GM12878 (cell line): Measurements from ENCODE around the gene COL11A2.

Source experiments
- CEBPB ChIP-seq, 2 experiments: fragments of 150-350 bp in 1 of 2; IDR thresholded peaks; 2 replicates each; pipeline ENCODE4 v1.6.1; 2012 to 2014; ENCODE audit warnings: low read depth in 2 of 2, low read length in 2 of 2, borderline replicate concordance in 1 of 2, inconsistent platforms in 1 of 2
- EGR1 ChIP-seq, 2 experiments: IDR thresholded peaks; 1 replicate in 1 of 2; 2 replicates in 1 of 2; pipeline ENCODE4 v1.6.1; 2011 to 2012; ENCODE audit warnings: low read depth in 2 of 2, low read length in 2 of 2, borderline replicate concordance in 1 of 2, mild to moderate bottlenecking in 1 of 2, moderate library complexity in 1 of 2
- ESRRA ChIP-seq: IDR thresholded peaks from 2 replicates; pipeline ENCODE4 v1.6.1; 2012; ENCODE audit warnings: mild to moderate bottlenecking, low read length, improper control_type of control experiment
- HDAC2 ChIP-seq: fragments of 200-600 bp; sonication (generic); IDR thresholded peaks from 2 replicates; pipeline ENCODE4 v1.6.1; 2017
- MYC ChIP-seq: IDR thresholded peaks from 2 replicates; pipeline ENCODE4 v1.6.1; 2011; ENCODE audit warnings: mild to moderate bottlenecking, low read length, moderate library complexity, inconsistent platforms; ENCODE audit not compliant: insufficient read depth, insufficient replicate concordance, insufficient read length, severe bottlenecking
- POLR2AphosphoS2 ChIP-seq: IDR thresholded peaks from 2 replicates; pipeline ENCODE4 v1.6.1; 2011; ENCODE audit warnings: low read depth, mild to moderate bottlenecking, low read length, improper control_type of control experiment, moderate library complexity
- POLR2AphosphoS5 ChIP-seq: IDR thresholded peaks from 2 replicates; pipeline ENCODE4 v1.6.1; 2011; ENCODE audit warnings: mild to moderate bottlenecking, low read length, inconsistent platforms
- RUNX3 ChIP-seq: IDR thresholded peaks from 2 replicates; pipeline ENCODE4 v1.6.1; 2012; ENCODE audit warnings: low read length, inconsistent platforms
- TCF3 ChIP-seq: IDR thresholded peaks from 2 replicates; pipeline ENCODE4 v1.6.1; 2012; ENCODE audit warnings: low read depth, mild to moderate bottlenecking, low read length, borderline replicate concordance; ENCODE audit not compliant: insufficient read depth
- YBX1 ChIP-seq: fragments of 450-650 bp; IDR thresholded peaks from 2 replicates; pipeline ENCODE4 v1.6.1; 2016; ENCODE audit warnings: antibody characterized with exemption
- TF ChIP-seq, protein P1 (sequence below): IDR thresholded peaks from 2 replicates; pipeline ENCODE4 v1.6.1; 2012; ENCODE audit warnings: mild to moderate bottlenecking, low read depth, low read length
- TF ChIP-seq, protein P2 (sequence below): fragments of 450-650 bp; IDR thresholded peaks from 2 replicates; pipeline ENCODE4 v1.6.1; 2016; ENCODE audit warnings: mild to moderate bottlenecking, moderate library complexity, borderline replicate concordance
- TF ChIP-seq, protein P3 (sequence below), 3 experiments: IDR thresholded peaks in 2 of 3; conservative IDR thresholded peaks in 1 of 3; 2 replicates each; pipeline ENCODE4 v1.5.1; 2011; ENCODE audit warnings: low read depth in 3 of 3, low read length in 3 of 3, mild to moderate bottlenecking in 3 of 3, control low read depth in 2 of 3, moderate library complexity in 2 of 3, inconsistent platforms in 1 of 3, mixed read lengths in 1 of 3; ENCODE audit not compliant: control insufficient read depth in 2 of 3, insufficient read depth in 1 of 3; ENCODE audit errors: extremely low read depth in 1 of 3

DNA sequence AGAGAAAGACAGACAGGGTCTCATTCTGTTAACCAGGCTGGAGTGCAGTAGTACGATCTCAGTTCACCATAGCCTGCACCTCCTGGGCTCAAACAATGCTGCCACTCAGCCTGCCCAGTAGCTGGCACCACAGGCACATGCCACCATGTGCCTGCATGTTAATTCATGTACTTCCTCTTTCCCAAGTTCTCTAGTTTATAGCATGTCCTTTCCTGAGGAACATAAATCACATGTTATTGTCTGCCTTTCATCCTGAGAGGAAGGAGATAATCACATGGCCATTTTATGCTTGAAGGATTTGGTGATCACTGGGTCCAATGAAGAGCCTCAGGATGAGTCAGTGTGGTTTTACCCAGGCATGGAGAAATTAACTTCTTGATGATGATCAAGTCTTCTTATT, 47.9 kb downstream of the COL11A2 start:
- TF ChIP-seq YBX1 (no peak), ESRRA (no peak), TCF3 (no peak), CEBPB (IDR thresholded peaks at IDR 0.05; ENCODE audit: borderline replicate concordance in 1 of 2, low read depth in 2 of 2, low read length in 2 of 2) (no peak), RUNX3 (peak; percentile 32), HDAC2 (no peak), POLR2AphosphoS5 (no peak), EGR1 (IDR thresholded peaks at IDR 0.05; ENCODE audit: borderline replicate concordance in 1 of 2, low read depth in 2 of 2, low read length in 2 of 2) (no peak), POLR2AphosphoS2 (no peak), MYC (no peak)
- TF ChIP-seq, protein P1, sequence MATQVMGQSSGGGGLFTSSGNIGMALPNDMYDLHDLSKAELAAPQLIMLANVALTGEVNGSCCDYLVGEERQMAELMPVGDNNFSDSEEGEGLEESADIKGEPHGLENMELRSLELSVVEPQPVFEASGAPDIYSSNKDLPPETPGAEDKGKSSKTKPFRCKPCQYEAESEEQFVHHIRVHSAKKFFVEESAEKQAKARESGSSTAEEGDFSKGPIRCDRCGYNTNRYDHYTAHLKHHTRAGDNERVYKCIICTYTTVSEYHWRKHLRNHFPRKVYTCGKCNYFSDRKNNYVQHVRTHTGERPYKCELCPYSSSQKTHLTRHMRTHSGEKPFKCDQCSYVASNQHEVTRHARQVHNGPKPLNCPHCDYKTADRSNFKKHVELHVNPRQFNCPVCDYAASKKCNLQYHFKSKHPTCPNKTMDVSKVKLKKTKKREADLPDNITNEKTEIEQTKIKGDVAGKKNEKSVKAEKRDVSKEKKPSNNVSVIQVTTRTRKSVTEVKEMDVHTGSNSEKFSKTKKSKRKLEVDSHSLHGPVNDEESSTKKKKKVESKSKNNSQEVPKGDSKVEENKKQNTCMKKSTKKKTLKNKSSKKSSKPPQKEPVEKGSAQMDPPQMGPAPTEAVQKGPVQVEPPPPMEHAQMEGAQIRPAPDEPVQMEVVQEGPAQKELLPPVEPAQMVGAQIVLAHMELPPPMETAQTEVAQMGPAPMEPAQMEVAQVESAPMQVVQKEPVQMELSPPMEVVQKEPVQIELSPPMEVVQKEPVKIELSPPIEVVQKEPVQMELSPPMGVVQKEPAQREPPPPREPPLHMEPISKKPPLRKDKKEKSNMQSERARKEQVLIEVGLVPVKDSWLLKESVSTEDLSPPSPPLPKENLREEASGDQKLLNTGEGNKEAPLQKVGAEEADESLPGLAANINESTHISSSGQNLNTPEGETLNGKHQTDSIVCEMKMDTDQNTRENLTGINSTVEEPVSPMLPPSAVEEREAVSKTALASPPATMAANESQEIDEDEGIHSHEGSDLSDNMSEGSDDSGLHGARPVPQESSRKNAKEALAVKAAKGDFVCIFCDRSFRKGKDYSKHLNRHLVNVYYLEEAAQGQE: no peak
- TF ChIP-seq, protein P2, sequence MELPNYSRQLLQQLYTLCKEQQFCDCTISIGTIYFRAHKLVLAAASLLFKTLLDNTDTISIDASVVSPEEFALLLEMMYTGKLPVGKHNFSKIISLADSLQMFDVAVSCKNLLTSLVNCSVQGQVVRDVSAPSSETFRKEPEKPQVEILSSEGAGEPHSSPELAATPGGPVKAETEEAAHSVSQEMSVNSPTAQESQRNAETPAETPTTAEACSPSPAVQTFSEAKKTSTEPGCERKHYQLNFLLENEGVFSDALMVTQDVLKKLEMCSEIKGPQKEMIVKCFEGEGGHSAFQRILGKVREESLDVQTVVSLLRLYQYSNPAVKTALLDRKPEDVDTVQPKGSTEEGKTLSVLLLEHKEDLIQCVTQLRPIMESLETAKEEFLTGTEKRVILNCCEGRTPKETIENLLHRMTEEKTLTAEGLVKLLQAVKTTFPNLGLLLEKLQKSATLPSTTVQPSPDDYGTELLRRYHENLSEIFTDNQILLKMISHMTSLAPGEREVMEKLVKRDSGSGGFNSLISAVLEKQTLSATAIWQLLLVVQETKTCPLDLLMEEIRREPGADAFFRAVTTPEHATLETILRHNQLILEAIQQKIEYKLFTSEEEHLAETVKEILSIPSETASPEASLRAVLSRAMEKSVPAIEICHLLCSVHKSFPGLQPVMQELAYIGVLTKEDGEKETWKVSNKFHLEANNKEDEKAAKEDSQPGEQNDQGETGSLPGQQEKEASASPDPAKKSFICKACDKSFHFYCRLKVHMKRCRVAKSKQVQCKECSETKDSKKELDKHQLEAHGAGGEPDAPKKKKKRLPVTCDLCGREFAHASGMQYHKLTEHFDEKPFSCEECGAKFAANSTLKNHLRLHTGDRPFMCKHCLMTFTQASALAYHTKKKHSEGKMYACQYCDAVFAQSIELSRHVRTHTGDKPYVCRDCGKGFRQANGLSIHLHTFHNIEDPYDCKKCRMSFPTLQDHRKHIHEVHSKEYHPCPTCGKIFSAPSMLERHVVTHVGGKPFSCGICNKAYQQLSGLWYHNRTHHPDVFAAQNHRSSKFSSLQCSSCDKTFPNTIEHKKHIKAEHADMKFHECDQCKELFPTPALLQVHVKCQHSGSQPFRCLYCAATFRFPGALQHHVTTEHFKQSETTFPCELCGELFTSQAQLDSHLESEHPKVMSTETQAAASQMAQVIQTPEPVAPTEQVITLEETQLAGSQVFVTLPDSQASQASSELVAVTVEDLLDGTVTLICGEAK: no peak
- TF ChIP-seq, protein P3, sequence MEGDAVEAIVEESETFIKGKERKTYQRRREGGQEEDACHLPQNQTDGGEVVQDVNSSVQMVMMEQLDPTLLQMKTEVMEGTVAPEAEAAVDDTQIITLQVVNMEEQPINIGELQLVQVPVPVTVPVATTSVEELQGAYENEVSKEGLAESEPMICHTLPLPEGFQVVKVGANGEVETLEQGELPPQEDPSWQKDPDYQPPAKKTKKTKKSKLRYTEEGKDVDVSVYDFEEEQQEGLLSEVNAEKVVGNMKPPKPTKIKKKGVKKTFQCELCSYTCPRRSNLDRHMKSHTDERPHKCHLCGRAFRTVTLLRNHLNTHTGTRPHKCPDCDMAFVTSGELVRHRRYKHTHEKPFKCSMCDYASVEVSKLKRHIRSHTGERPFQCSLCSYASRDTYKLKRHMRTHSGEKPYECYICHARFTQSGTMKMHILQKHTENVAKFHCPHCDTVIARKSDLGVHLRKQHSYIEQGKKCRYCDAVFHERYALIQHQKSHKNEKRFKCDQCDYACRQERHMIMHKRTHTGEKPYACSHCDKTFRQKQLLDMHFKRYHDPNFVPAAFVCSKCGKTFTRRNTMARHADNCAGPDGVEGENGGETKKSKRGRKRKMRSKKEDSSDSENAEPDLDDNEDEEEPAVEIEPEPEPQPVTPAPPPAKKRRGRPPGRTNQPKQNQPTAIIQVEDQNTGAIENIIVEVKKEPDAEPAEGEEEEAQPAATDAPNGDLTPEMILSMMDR (IDR thresholded peaks at IDR 0.05 in 2 of 3, conservative IDR thresholded peaks at IDR 0.05 in 1 of 3; ENCODE audit: control insufficient read depth in 2 of 3, extremely low read depth in 1 of 3, insufficient read depth in 1 of 3, low read depth in 3 of 3, low read length in 3 of 3): no peak
